Gastrocnemius medialis (tissue), 4 donors: ENCODE data around the gene PRR23C. TPM values are rescaled to one million over a fixed set of nuclear protein-coding genes. Genes with fewer than 3 reads are reported as not detected.

ENCODE experiments used
- ATAC-seq, 2 donors: fragments of 150-250 bp; one replicate each; pipeline ENCODE4 v1.9.1; 2016
- DNase-seq, 2 donors: peaks; one replicate each; pipeline ENCODE4 v3.0.0-alpha.2; 2019
- H3K27ac ChIP-seq, 4 donors: fragments of 200-600 bp; sonication (generic); 1 replicate in 1 of 4; 2 replicates in 3 of 4; pipeline ENCODE4 v1.5.1; 2016 to 2018; ENCODE audit warnings: mild to moderate bottlenecking in 2 of 4, moderate library complexity in 1 of 4
- H3K27me3 ChIP-seq, 3 donors: fragments of 200-600 bp; sonication (generic) in 2 of 3; 1 replicate in 1 of 3; 2 replicates in 2 of 3; pipeline versions ENCODE4 v1.5.1 to v1.6.0; 2016 to 2019; ENCODE audit warnings: mild to moderate bottlenecking in 1 of 3, moderate library complexity in 1 of 3
- H3K36me3 ChIP-seq, 2 donors: fragments of 200-600 bp; sonication (generic) in 1 of 2; one replicate each; pipeline ENCODE4 v1.5.1; 2017 to 2018
- H3K4me1 ChIP-seq, 2 donors: fragments of 200-600 bp; sonication (generic) in 1 of 2; one replicate each; pipeline ENCODE4 v1.5.1; 2016 to 2017; ENCODE audit warnings: mild to moderate bottlenecking in 2 of 2
- H3K4me3 ChIP-seq, 4 donors: fragments of 200-600 bp; sonication (generic) in 3 of 4; 1 replicate in 1 of 4; 2 replicates in 3 of 4; pipeline ENCODE4 v1.5.1; 2016 to 2019; ENCODE audit warnings: mild to moderate bottlenecking in 2 of 4
- H3K9me3 ChIP-seq, 3 donors: fragments of 200-600 bp; sonication (generic) in 2 of 3; 1 replicate in 1 of 3; 2 replicates in 2 of 3; pipeline ENCODE4 v1.5.1; 2016 to 2019
- POLR2A ChIP-seq, 2 donors: fragments of 450-650 bp; IDR thresholded peaks; one replicate each; pipeline ENCODE4 v1.6.1; 2017; ENCODE audit warnings: antibody characterized with exemption in 2 of 2, mild to moderate bottlenecking in 2 of 2, moderate library complexity in 2 of 2
- in situ Hi-C, 4 donors: fragments of 200-750 bp; cut with MboI; loops; one replicate each; pipeline versions ENCODE4 v1.15.0 to v1.8.0; 2017; ENCODE audit warnings: low sequenced_read_pairs in 4 of 4
- intact Hi-C: fragments of 100-400 bp; cut with DNase I; formaldehyde crosslinking; loops from one replicate; pipeline ENCODE4 v1.15.1; 2023; ENCODE audit warnings: low total_unique reads
- total RNA-seq, 4 donors: library from RNA; depleted of rRNA; stranded (reverse); fragments of >200 nt; gene quantifications; one replicate each; pipeline versions ENCODE4 v1.1.0 to v1.2.3, GENCODE V29; 2016
- TF ChIP-seq, protein P1 (sequence below), 5 experiments: fragments of 450-650 bp in 3 of 5; fragments of 200-600 bp in 2 of 5; sonication (generic) in 2 of 5; IDR thresholded peaks in 4 of 5; conservative IDR thresholded peaks in 1 of 5; 1 replicate in 4 of 5; 2 replicates in 1 of 5; pipeline ENCODE4 v1.5.1; 2016 to 2019; ENCODE audit warnings: antibody characterized with exemption in 5 of 5, mild to moderate bottlenecking in 3 of 5, moderate library complexity in 3 of 5

The PRR23C gene
- total RNA-seq, 4 donors from 2014 or later, result not detected

GRCh38 chr3:139005356-139005993 is 39.2 kb downstream of the PRR23C start:
- intact Hi-C loops, result no loop called here
- DNase-seq, result no peak
- H3K4me1 ChIP-seq, result no peaks in the 10 kb centered on the region

DNA sequence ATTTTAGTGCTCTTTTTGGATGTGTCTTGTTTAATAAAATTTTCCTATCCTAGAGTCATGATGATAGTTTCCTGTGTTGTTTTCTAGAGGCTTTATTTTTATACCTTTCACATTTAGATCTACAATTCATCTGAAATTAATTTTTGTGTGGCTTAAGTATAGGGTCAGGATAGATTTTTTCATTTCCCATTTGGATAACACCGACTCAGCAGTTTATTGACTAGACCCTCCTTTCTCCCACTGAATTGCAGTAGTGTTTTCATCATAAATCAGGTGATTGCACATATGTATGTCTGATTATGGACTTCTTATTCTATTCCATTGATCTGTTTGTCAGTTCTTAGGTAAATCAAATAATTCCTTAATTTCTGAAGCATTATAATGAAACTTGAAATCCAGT is 49.0 kb downstream of the PRR23C start:
- Histone ChIP-seq H3K4me3 (no peak overlapping the region), H3K27me3 (peaks cover 0 to 4% (median 0%) of the 10 kb centered on the region in 3 donors), H3K9me3 (no peaks in the 10 kb centered on the region), H3K4me1 (no peaks in the 10 kb centered on the region), H3K36me3 (no peaks in the 10 kb centered on the region), H3K27ac (no peak overlapping the region)
- no peak for TF ChIP-seq POLR2A (IDR thresholded peaks at IDR 0.05)
- TF ChIP-seq, protein P1, sequence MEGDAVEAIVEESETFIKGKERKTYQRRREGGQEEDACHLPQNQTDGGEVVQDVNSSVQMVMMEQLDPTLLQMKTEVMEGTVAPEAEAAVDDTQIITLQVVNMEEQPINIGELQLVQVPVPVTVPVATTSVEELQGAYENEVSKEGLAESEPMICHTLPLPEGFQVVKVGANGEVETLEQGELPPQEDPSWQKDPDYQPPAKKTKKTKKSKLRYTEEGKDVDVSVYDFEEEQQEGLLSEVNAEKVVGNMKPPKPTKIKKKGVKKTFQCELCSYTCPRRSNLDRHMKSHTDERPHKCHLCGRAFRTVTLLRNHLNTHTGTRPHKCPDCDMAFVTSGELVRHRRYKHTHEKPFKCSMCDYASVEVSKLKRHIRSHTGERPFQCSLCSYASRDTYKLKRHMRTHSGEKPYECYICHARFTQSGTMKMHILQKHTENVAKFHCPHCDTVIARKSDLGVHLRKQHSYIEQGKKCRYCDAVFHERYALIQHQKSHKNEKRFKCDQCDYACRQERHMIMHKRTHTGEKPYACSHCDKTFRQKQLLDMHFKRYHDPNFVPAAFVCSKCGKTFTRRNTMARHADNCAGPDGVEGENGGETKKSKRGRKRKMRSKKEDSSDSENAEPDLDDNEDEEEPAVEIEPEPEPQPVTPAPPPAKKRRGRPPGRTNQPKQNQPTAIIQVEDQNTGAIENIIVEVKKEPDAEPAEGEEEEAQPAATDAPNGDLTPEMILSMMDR (IDR thresholded peaks at IDR 0.05 in 4 of 5, conservative IDR thresholded peaks at IDR 0.05 in 1 of 5), result no peak
- intact Hi-C loops (no loop called here), in situ Hi-C loops (no loop called here)
- no peak for DNase-seq
- no peak for ATAC-seq

More at GRCh38 chr3:139005356-139005993, 39.2 kb downstream of the PRR23C start:
- ATAC-seq, result no peak
- no peaks in the 10 kb centered on the region for H3K27me3 ChIP-seq
- no peak overlapping the region for H3K27ac ChIP-seq
- peaks cover 0 to 5% (median 0%) of the 10 kb centered on the region in 3 donors for H3K9me3 ChIP-seq
- TF ChIP-seq POLR2A (IDR thresholded peaks at IDR 0.05), result no peak
- TF ChIP-seq, protein P1 (IDR thresholded peaks at IDR 0.05 in 4 of 5, conservative IDR thresholded peaks at IDR 0.05 in 1 of 5), result no peak
- H3K36me3 ChIP-seq, result no peaks in the 10 kb centered on the region
- no peak overlapping the region for H3K4me3 ChIP-seq
- in situ Hi-C loops, result no loop called here

Other genes with a start within 250 kb of the PRR23C start
- 10 to 100 TPM; 24.9 to 94.7 (median 36.8) TPM for gene PIK3CB, start 210.0 kb downstream of the PRR23C start, total RNA-seq
- gene FOXL2, start 97.8 kb downstream of the PRR23C start, total RNA-seq, result not detected
- not detected for gene FOXL2NB, start 97.7 kb downstream of the PRR23C start, total RNA-seq
- not detected for gene PRR23A, start 38.6 kb downstream of the PRR23C start, total RNA-seq
- not detected for gene PRR23B, start 24.0 kb downstream of the PRR23C start, total RNA-seq